GM23248 (cell line): ENCODE results near the gene PTPRN2. TPM values are rescaled to one million over a fixed set of nuclear protein-coding genes. Genes with fewer than 3 reads are reported as not detected.

Source experiments
- DNase-seq: peaks from one replicate; pipeline ENCODE4 v3.0.0-alpha.2; 2015
- H2AFZ ChIP-seq: fragments of 200-600 bp; sonication (generic); 2 replicates; pipeline ENCODE4 v1.6.1; 2016; ENCODE audit warnings: antibody characterized with exemption
- H3F3A ChIP-seq: fragments of 200-600 bp; sonication (generic); 2 replicates; pipeline ENCODE4 v1.6.1; 2016; ENCODE audit warnings: mild to moderate bottlenecking, antibody characterized with exemption, mixed run types; ENCODE audit not compliant: insufficient read depth
- H3K27ac ChIP-seq: fragments of 200-600 bp; sonication (generic); 2 replicates; pipeline ENCODE4 v1.5.1; 2016; ENCODE audit warnings: mild to moderate bottlenecking
- H3K27me3 ChIP-seq: fragments of 200-600 bp; sonication (generic); replicated peaks from 2 replicates; pipeline ENCODE4 v1.6.1; 2016; ENCODE audit warnings: mild to moderate bottlenecking; ENCODE audit not compliant: insufficient read depth
- H3K36me3 ChIP-seq: fragments of 200-600 bp; sonication (generic); 2 replicates; pipeline ENCODE4 v1.6.1; 2016; ENCODE audit warnings: low read depth, mild to moderate bottlenecking
- H3K4me1 ChIP-seq: fragments of 200-600 bp; sonication (generic); 2 replicates; pipeline ENCODE4 v1.6.1; 2016; ENCODE audit warnings: mild to moderate bottlenecking; ENCODE audit not compliant: insufficient read depth
- H3K4me2 ChIP-seq: fragments of 200-600 bp; sonication (generic); one replicate; pipeline ENCODE4 v1.6.1; 2016; ENCODE audit warnings: mild to moderate bottlenecking; ENCODE audit not compliant: unreplicated experiment
- H3K4me3 ChIP-seq: fragments of 200-600 bp; sonication (generic); 2 replicates; pipeline ENCODE4 v1.5.1; 2016; ENCODE audit warnings: mild to moderate bottlenecking
- H3K79me2 ChIP-seq: fragments of 200-600 bp; sonication (generic); 2 replicates; pipeline ENCODE4 v1.6.1; 2016; ENCODE audit warnings: mild to moderate bottlenecking; ENCODE audit not compliant: insufficient read depth
- H3K9ac ChIP-seq: fragments of 200-600 bp; sonication (generic); 2 replicates; pipeline ENCODE4 v1.6.1; 2016; ENCODE audit warnings: mild to moderate bottlenecking
- H3K9me2 ChIP-seq: fragments of 200-600 bp; sonication (generic); 2 replicates; pipeline ENCODE4 v1.6.1; 2016; ENCODE audit warnings: mixed run types, mild to moderate bottlenecking, moderate library complexity; ENCODE audit not compliant: insufficient read depth
- H3K9me3 ChIP-seq: fragments of 200-600 bp; sonication (generic); one replicate; pipeline ENCODE4 v1.6.1; 2017; ENCODE audit warnings: low read depth
- H4K20me1 ChIP-seq: fragments of 200-600 bp; sonication (generic); 2 replicates; pipeline ENCODE4 v1.6.0; 2016; ENCODE audit not compliant: insufficient read depth
- EZH2 ChIP-seq: fragments of 200-600 bp; sonication (generic); IDR thresholded peaks from 2 replicates; pipeline ENCODE4 v1.6.1; 2018; ENCODE audit warnings: antibody characterized with exemption, mild to moderate bottlenecking; ENCODE audit not compliant: insufficient read depth, poor library complexity, severe bottlenecking
- EZH2phosphoT487 ChIP-seq: fragments of 200-600 bp; sonication (generic); IDR thresholded peaks from 2 replicates; pipeline ENCODE4 v1.6.1; 2018; ENCODE audit warnings: antibody characterized with exemption, moderate library complexity, mild to moderate bottlenecking, low read depth; ENCODE audit not compliant: insufficient read depth
- WGBS, 2 experiments: methylation state at CpG; one replicate each; pipeline ENCODE4 v1.1.6; 2015 to 2017; ENCODE audit warnings: low lambda C conversion rate in 2 of 2, low coverage in 1 of 2; ENCODE audit errors: missing lambda C conversion rate in 2 of 2; 5-methylcytosine and 5-hydroxymethylcytosine counted together
- in situ Hi-C: fragments of 300-500 bp; cut with MboI; formaldehyde crosslinking; loops from 2 replicates; pipeline ENCODE4 v1.15.0; 2020
- polyA plus RNA-seq: library from polyadenylated mRNA; unstranded; fragments of >200 nt; fragmentation: Nextera tagmentation; extraction: Ambion mirVana; gene quantifications from 2 replicates; pipeline ENCODE4 v1.2.1, GENCODE V29; 2016
- total RNA-seq: library from RNA; depleted of rRNA; stranded (reverse); fragments of >200 nt; shearing (Covaris generic); gene quantifications from 2 replicates; pipeline ENCODE4 v1.2.3, GENCODE V29; 2014

Gene PTPRN2
- total and polyA plus RNA-seq, 2 experiments from 2014 or later = 0.13 TPM; not detected in 1

DNA sequence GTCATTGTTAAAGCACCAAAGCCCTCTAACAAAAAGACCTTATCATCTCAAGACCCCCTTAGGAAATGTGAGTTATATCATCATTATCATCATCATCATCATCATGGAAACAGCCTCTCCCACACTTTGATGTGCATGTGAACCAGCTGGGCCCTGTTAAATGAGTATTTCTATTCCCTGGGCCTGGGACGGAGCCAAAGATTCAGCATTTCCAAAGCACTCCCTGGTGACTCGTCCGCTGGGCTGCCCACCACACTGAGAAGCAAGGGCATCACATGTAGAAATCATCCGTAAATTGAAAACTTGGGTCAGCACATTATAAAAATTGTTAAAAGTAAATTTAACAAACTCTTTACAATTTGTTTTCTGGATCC is 88.6 kb downstream of the PTPRN2 start:
- no peaks in the 10 kb centered on the region for H4K20me1 ChIP-seq
- H3K4me1 ChIP-seq = no peaks in the 10 kb centered on the region
- in situ Hi-C loops = no loop called here
- WGBS, 2 experiments = 9 to 12% methylated on average over 4 of the region's 4 CpGs
- no peak overlapping the region for H2AFZ ChIP-seq
- no peak overlapping the region for H3K9ac ChIP-seq
- no peaks in the 10 kb centered on the region for H3K9me2 ChIP-seq
- H3K4me2 ChIP-seq = no peak overlapping the region
- no peaks in the 10 kb centered on the region for H3F3A ChIP-seq
- H3K79me2 ChIP-seq = no peaks in the 10 kb centered on the region
- DNase-seq = peak; percentile 5
- H3K9me3 ChIP-seq = no peaks in the 10 kb centered on the region
- H3K27me3 ChIP-seq = no peaks in the 10 kb centered on the region
- H3K36me3 ChIP-seq = no peaks in the 10 kb centered on the region
- H3K4me3 ChIP-seq = no peak overlapping the region
- H3K27ac ChIP-seq = no peak overlapping the region
- TF ChIP-seq EZH2phosphoT487 (no peak), EZH2 (no peak)

GRCh38 chr7:158498443-158499081 is 89.1 kb downstream of the PTPRN2 start:
- Histone ChIP-seq H3K9ac (no peak overlapping the region), H3K79me2 (no peaks in the 10 kb centered on the region), H3K36me3 (no peaks in the 10 kb centered on the region), H3K4me2 (no peak overlapping the region), H3K27me3 (no peaks in the 10 kb centered on the region), H3K4me3 (no peak overlapping the region), H3K27ac (no peak overlapping the region), H4K20me1 (no peaks in the 10 kb centered on the region), H3K9me2 (no peaks in the 10 kb centered on the region), H3F3A (no peaks in the 10 kb centered on the region), H3K9me3 (no peaks in the 10 kb centered on the region), H3K4me1 (no peaks in the 10 kb centered on the region), H2AFZ (no peak overlapping the region)
- TF ChIP-seq EZH2phosphoT487 (no peak), EZH2 (no peak)
- 19 to 21% methylated on average over 11 of the region's 11 CpGs for WGBS, 2 experiments
- in situ Hi-C loops = no loop called here
- DNase-seq = no peak

- H3F3A ChIP-seq = no peaks in the 10 kb centered on the region
- in situ Hi-C loops = no loop called here
- no peak overlapping the region for H3K9ac ChIP-seq
- no peak for DNase-seq
- H2AFZ ChIP-seq = no peak overlapping the region
- H3K27ac ChIP-seq = no peak overlapping the region
- H3K4me3 ChIP-seq = no peak overlapping the region
- H3K36me3 ChIP-seq = no peaks in the 10 kb centered on the region
- no peaks in the 10 kb centered on the region for H3K9me2 ChIP-seq
- TF ChIP-seq EZH2 (no peak), EZH2phosphoT487 (no peak)
- no peaks in the 10 kb centered on the region for H4K20me1 ChIP-seq
- 63 to 67% methylated on average over 9 of the region's 9 CpGs for WGBS, 2 experiments
- H3K4me2 ChIP-seq = no peak overlapping the region
- H3K79me2 ChIP-seq = no peaks in the 10 kb centered on the region
- H3K9me3 ChIP-seq = no peaks in the 10 kb centered on the region
- H3K4me1 ChIP-seq = no peaks in the 10 kb centered on the region
- H3K27me3 ChIP-seq = no peaks in the 10 kb centered on the region
These were observed 90.0 kb downstream of the PTPRN2 start for GRCh38 chr7:158497627-158498026.

DNA sequence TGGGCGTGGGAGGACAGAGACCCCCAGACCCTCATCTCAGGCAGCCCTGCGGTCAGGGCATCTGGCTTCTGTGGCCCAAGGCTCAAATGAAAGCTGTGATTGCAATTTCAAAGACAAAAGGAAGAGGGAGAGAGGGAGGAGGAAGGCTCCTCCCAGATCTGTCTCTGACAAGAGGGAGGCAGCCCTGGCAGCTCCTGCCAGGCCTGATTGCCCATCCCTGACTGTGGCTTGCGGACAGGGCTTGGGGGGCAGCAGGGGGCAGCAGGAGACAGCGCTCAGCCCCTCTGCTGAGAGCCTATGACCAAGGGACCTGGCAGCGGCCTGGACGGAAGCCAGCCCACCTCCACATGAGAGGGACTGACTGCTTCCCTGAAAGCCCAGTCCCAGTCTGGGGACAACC is 91.8 kb downstream of the PTPRN2 start:
- 3 to 7% methylated on average over 5 to 6 of the region's 6 CpGs for WGBS, 2 experiments
- Histone ChIP-seq H3K4me1 (no peaks in the 10 kb centered on the region), H2AFZ (no peak overlapping the region), H4K20me1 (no peaks in the 10 kb centered on the region), H3K27ac (no peak overlapping the region), H3K9me3 (no peaks in the 10 kb centered on the region), H3K79me2 (no peaks in the 10 kb centered on the region), H3F3A (no peaks in the 10 kb centered on the region), H3K9me2 (no peaks in the 10 kb centered on the region), H3K9ac (no peak overlapping the region), H3K27me3 (no peaks in the 10 kb centered on the region), H3K36me3 (no peaks in the 10 kb centered on the region), H3K4me2 (no peak overlapping the region), H3K4me3 (no peak overlapping the region)
- in situ Hi-C loops = no loop called here
- TF ChIP-seq EZH2phosphoT487 (no peak), EZH2 (no peak)
- DNase-seq = peak; percentile 23
